GM12891 (cell line): ENCODE measurements around the gene SPINT2. TPM values are rescaled to one million over a fixed set of nuclear protein-coding genes. Genes with fewer than 3 reads are reported as not detected.
A peak's percentile ranks its signal among the peaks of the same experiment; 100 is the strongest.

Experiments used
- DNase-seq: peaks from one replicate; pipeline ENCODE4 v3.0.0; 2011; ENCODE audit warnings: low spot score; ENCODE audit not compliant: insufficient read length
- FAIRE-seq: peaks from 2 replicates; lab custom pipeline; 2011; peaks lifted over from hg19 to GRCh38; lab: Jason Lieb, UNC
- PAX5 ChIP-seq: IDR thresholded peaks from 2 replicates; pipeline ENCODE4 v1.6.1; 2011; ENCODE audit warnings: low read length, moderate library complexity, mild to moderate bottlenecking; ENCODE audit not compliant: insufficient read depth, severe bottlenecking
- POLR2A ChIP-seq: IDR thresholded peaks from 2 replicates; pipeline ENCODE4 v1.6.1; 2011; ENCODE audit warnings: low read depth, low read length, control low read depth
- POLR2AphosphoS5 ChIP-seq: IDR thresholded peaks from 2 replicates; pipeline ENCODE4 v1.6.1; 2011; ENCODE audit warnings: low read depth, low read length, control low read depth
- POU2F2 ChIP-seq: IDR thresholded peaks from 2 replicates; pipeline ENCODE4 v1.6.1; 2011; ENCODE audit warnings: low read depth, mild to moderate bottlenecking, control low read depth, low read length, moderate library complexity
- SPI1 ChIP-seq: IDR thresholded peaks from 2 replicates; pipeline ENCODE4 v1.6.1; 2011; ENCODE audit warnings: low read depth, low read length, control low read depth
- TAF1 ChIP-seq: IDR thresholded peaks from 2 replicates; pipeline ENCODE4 v1.6.1; 2011; ENCODE audit warnings: low read depth, low read length, control low read depth
- polyA plus RNA-seq: library from polyadenylated mRNA; unstranded; fragments of >200 nt; gene quantifications from one replicate; pipeline ENCODE4 v1.2.1, GENCODE V29; 2012; ENCODE audit warnings: low read depth, missing spikeins, inconsistent platforms; ENCODE audit not compliant: missing spikeins

SPINT2 gene
- polyA plus RNA-seq: 47.7 TPM

- no peak for FAIRE-seq
- no peak for TF ChIP-seq POLR2A
- TF ChIP-seq POU2F2: 0 out of 2 replicates have a peak, but pooled peaks have one; percentile 20
- TF ChIP-seq SPI1: no peak
- 0 out of 2 replicates have a peak, but pooled peaks have one; percentile 16 for TF ChIP-seq POLR2AphosphoS5
- TF ChIP-seq PAX5: no peak
- TF ChIP-seq TAF1: no peak
- peak; percentile 62 for DNase-seq
Observed at GRCh38 chr19:38264486-38265212, at the start of gene SPINT2. Gene SPINT2 (plus strand): TSS chr19:38264573. CDS start chr19:38264893, 320 bp downstream.

GRCh38 chr19:38216785-38217641, 47.4 kb upstream of the SPINT2 start:
- FAIRE-seq (no peak), DNase-seq (no peak)
- TF ChIP-seq TAF1 (no peak), SPI1 (no peak), POLR2AphosphoS5 (no peak), POLR2A (no peak), PAX5 (no peak), POU2F2 (no peak)

GRCh38 chr19:38218204-38218603, 46.2 kb upstream of the SPINT2 start:
- TF ChIP-seq SPI1 (no peak), TAF1 (no peak), PAX5 (no peak), POU2F2 (no peak), POLR2AphosphoS5 (no peak), POLR2A (no peak)
- DNase-seq (no peak), FAIRE-seq (no peak)

- DNase-seq (no peak), FAIRE-seq (no peak)
- no peak for TF ChIP-seq POU2F2
- TF ChIP-seq POLR2A: no peak
- TF ChIP-seq TAF1: no peak
- TF ChIP-seq SPI1: no peak
- no peak for TF ChIP-seq POLR2AphosphoS5
- TF ChIP-seq PAX5: no peak
Observed at GRCh38 chr19:38219221-38219620, 45.2 kb upstream of the SPINT2 start.

- DNase-seq: no peak
- TF ChIP-seq POLR2A (no peak), TAF1 (no peak), SPI1 (no peak), PAX5 (no peak), POLR2AphosphoS5 (no peak), POU2F2 (no peak)
- FAIRE-seq: no peak
Observed at GRCh38 chr19:38221421-38221820, 43.0 kb upstream of the SPINT2 start.

GRCh38 chr19:38221919-38222830, 42.2 kb upstream of the SPINT2 start:
- FAIRE-seq (no peak), DNase-seq (no peak)
- TF ChIP-seq SPI1 (no peak), TAF1 (no peak), PAX5 (no peak), POLR2AphosphoS5 (no peak), POU2F2 (no peak), POLR2A (no peak)

GRCh38 chr19:38223119-38223523, 41.3 kb upstream of the SPINT2 start:
- TF ChIP-seq TAF1 (no peak), POU2F2 (no peak), PAX5 (no peak), SPI1 (no peak), POLR2AphosphoS5 (no peak), POLR2A (no peak)
- DNase-seq: no peak
- no peak for FAIRE-seq

- DNase-seq (no peak), FAIRE-seq (no peak)
- TF ChIP-seq POLR2A (no peak), POU2F2 (no peak), SPI1 (no peak), PAX5 (no peak)
Observed at GRCh38 chr19:38223617-38224013, 40.8 kb upstream of the SPINT2 start.
